ENCODE data around the gene TDP2.
"Not testable (repeated sequence)": the region's sequence is repeated elsewhere in the genome, so short reads cannot be mapped to it uniquely, and the experiment has no call there.

Gene TDP2

GRCh38 chr6:24683297-24684296 lies 16.9 kb upstream of the TDP2 start:
- DNase-seq (ENCODE audit: low spot score) (no peak), FAIRE-seq (no peak)

DNA sequence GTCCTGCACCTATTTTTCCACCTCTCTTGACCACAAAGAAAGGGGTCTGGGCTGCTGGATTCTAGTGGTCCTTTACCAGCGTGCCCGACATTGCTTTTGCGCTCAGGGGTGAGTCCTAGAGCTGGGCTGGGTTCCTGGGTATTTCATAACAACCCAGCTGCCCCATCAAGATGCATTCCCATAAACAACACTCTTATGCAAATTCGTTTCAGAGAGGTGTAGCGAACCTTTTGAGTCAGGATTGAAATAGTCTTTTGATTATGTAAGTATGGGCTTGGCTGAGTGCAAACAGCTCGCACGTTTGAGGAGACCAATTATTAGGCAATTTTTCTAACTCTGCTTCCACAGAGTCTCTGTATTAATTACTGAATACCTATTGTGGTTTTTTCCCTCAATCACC lies 13.9 kb upstream of the TDP2 start:
- DNase-seq (ENCODE audit: low spot score) (no peak), FAIRE-seq (no peak)

- DNase-seq (ENCODE audit: low spot score); FAIRE-seq: not testable (repeated sequence)
Observed at GRCh38 chr6:24678792-24679352, 12.2 kb upstream of the TDP2 start.

- DNase-seq (ENCODE audit: low spot score) = no peak
Observed at GRCh38 chr6:24673625-24674024, 6.9 kb upstream of the TDP2 start.

DNA sequence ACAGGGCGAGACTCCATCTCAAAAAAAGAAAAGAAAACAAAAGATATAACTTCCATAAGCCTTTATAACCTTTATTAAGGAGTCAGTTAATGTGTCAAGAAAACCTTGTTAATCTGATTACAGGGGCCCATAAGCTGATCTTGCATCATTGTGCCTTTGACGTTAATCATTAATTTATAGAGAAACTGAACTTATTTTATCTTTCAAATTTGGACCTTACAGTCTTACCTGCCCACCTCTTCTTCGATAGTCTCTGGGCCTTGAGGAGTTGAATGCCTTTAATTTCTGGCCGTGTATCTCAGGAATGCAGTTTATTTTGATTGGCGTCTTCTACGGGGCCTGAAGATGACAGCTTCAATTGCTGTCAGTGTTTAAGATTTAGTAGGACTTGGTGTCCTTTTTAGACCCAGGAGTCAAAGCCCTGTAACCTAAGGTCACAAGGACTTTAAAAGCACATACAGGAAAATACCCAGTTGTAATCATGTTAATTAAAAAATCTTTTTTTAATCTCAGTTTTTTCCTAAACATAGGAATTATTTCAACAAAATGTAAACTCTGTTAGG lies 6.0 kb upstream of the TDP2 start:
- no peak for FAIRE-seq
- no peak for DNase-seq (ENCODE audit: low spot score)

More at GRCh38 chr6:24673625-24674024, 6.9 kb upstream of the TDP2 start:
- no peak for FAIRE-seq

DNA sequence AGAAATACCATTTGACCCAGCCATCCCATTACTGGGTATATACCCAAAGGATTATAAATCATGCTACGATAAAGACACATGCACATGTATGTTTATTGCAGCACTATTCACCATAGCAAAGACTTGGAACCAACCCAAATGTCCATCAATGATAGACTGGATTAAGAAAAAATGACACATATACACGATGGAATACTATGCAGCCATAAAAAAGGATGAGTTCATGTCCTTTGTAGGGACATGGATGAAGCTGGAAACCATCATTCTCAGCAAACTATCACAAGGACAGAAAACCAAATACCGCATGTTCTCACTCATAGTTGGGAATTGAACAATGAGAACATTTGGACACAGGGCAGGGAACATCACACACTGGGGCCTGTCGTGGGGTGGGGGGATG lies 4.4 kb upstream of the TDP2 start:
- not testable (repeated sequence) for FAIRE-seq; DNase-seq (ENCODE audit: low spot score)

- FAIRE-seq; DNase-seq (ENCODE audit: low spot score): not testable (repeated sequence)
Observed at GRCh38 chr6:24670492-24670891, 3.8 kb upstream of the TDP2 start.

GRCh38 chr6:24668997-24669361 lies 2.3 kb upstream of the TDP2 start:
- no peak for DNase-seq (ENCODE audit: low spot score)

DNA sequence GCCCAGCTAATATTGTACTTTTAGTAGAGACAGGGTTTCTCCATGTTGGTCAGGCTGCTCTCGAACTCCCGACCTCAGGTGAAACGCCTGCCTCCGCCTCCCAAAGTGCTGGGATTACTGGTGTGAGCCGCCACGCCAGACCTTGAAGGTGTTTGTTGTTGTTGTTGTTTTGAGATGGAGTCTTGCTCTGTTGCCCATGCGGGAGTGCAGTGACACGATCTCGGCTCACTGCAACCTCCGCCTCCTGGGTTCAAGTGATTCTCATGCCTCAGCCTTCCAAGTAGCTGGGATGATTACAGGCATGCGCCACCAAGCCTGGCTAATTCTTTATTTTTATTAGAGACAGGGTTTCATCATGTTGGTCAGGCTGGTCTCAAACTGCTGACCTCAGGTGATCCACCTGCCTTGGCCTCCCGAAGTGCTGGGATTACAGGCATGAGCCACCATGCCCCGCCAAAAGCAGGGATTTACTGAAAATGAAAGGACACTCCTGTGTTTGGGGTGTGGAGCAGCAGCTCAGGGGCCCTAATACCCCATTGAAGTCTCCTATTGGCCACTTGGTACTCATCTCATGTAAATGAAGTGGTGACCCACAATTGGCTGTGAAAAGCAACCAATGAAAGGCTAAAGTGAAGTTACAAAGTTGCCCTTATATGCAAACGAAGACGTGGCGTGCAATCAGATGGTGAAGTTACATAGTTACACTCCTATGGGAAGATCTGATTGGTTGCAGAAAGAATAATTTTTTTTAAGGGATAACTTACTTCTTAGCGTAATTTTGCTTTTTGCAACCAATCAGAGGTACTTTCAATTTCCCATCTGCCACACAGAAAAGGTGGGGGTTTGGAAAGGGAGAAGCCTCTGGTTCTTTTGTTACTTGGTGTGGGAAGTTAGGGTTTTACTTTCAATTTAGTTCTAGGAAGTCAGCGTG lies 1.6 kb upstream of the TDP2 start:
- not testable (repeated sequence) for FAIRE-seq; DNase-seq (ENCODE audit: low spot score)

More at GRCh38 chr6:24668997-24669361, 2.3 kb upstream of the TDP2 start:
- no peak for FAIRE-seq

DNA sequence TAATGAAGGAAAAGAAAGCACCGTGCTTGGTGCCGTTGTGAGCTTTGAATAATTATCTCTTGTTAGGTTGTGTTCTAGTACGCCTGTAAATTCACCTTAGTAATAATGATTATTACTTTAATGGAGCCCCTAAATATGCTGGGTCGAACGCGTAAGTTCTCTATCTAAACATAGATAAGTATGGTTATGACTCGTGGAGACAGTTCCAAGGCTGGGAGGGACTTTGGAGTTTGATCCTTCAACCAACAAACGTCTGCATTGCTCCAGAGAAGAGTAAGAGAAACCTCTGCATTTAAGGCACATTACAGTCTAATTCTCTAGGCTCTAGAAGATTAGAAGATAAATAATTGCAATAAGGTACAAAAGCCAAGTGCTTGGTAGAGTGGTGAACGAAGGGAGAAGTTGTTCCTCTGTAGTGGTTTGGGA lies 692 bp upstream of the TDP2 start:
- no peak for FAIRE-seq
- peak; percentile 22 for DNase-seq (ENCODE audit: low spot score)

GRCh38 chr6:24666097-24666640 lies 530 bp downstream of the TDP2 start:
- FAIRE-seq (no peak), DNase-seq (ENCODE audit: low spot score) (no peak)

DNA sequence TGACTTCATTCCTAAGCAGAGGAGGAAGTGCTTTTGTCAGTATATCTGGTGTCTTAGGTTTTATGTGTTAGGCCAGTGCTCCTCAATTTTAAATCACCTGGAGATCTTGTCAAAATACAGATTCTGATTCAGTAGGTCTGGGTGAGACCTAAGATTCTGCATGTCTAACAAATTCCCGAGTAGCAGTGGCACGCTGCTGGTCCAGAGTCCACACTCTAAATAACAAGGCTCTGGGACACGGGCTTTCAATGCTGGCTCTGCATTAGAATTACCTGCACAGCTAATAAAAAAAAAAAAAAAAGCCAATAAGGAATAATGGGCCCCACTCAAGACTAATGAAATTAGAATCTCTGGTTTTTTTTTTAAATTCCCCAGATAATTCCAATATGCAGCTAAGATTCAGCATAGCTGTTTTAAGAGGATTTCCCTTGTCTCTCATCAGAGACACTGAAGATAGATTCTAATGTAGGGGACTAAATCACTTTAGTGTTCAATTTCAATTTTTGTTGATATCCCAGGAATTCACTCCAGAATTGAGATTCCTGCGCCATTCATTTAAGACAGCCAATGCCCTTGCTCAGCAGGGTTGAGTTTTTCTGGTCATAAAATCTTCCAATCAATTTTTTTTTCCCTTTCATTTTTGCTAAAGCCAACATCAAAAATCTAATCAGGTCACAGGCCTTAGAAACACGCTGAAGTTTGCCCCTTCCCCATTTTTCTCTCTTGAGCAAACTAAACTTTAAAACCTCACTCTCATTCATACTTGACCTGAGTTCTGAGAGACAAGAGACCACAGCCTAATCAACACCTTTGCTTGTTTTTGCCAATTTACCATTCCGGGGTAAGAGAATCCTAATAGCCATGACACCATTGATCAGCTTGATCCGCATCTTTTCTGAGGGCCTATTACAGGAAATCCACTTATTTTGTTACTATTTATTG lies 2.4 kb downstream of the TDP2 start:
- no peak for DNase-seq (ENCODE audit: low spot score)
- no peak for FAIRE-seq

DNA sequence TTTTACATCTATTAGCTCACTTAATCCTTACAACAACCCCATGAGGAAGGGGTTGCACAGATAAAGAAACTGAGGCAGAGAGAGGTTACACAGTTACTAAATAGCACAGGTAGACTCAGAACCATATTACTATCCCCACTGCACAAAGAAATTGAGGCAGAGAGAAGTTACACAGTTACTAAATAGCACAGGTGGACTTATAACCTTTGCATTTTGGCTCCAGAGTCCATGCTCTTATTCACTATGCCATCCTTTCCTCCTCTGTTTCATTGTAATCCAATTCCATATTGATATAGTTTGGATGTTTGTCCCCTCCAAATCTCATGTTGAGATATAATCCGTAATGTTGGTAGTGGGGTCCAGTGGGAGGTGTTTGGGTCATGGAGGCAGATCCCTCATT lies 3.5 kb downstream of the TDP2 start:
- FAIRE-seq = no peak
- DNase-seq (ENCODE audit: low spot score) = no peak

DNA sequence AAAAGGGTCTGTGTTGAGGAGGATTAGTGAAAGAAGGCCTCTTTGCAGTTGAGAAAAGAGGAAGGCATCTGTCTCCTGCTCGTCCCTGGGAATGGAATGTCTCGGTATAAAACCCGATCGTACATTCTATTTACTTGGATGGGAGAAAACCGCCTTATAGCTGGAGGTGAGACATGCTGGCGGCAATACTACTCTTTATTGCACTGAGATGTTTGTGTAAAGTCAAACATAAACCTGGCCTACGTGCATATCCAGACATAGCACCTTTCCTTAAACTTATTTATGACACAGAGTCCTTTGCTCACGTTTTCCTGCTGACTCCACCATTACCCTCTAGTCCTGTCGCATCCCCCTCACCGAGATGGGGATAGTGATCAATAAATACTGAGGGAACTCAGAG lies 4.5 kb downstream of the TDP2 start:
- DNase-seq (ENCODE audit: low spot score) = no peak
- FAIRE-seq = no peak

- not testable (repeated sequence) for DNase-seq (ENCODE audit: low spot score); FAIRE-seq
Observed at GRCh38 chr6:24661759-24662158, 4.9 kb downstream of the TDP2 start.

DNA sequence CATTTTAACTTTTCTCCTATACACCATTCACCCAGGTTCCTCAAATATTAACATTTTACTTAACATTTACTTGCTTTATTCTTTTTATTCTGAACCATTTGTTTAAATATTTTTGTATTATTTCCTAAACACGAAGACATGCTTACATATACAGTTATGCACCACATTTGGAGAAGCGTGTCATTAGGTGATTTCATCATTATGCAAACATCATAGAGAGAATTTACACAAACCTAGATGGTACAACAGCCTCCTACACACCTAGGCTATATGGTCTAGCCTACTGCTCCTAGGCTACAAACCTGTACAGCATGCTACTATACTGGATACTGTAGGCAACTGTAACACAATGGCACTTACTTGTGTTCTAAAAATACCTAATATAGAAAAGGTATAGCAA lies 6.6 kb downstream of the TDP2 start:
- FAIRE-seq (no peak), DNase-seq (ENCODE audit: low spot score) (no peak)

DNA sequence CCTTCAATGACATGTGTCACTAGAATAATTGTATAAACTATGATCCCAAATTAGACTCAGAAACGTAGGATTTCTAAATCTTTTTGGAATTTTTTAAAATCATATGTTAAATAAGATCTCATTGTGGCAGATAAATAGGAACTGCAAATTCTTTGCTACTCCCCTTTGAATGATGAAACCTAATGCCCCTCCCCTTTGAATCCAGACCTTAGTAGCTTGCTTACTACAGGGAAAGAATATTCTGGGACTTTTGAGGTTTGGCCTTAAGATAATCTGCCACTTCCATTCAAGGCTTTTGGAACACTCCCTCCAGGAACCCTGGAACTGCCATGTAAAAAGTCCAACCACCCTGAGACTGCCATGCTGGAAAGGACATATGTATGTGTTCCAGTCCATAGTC lies 7.1 kb downstream of the TDP2 start:
- DNase-seq (ENCODE audit: low spot score) (no peak), FAIRE-seq (no peak)

DNA sequence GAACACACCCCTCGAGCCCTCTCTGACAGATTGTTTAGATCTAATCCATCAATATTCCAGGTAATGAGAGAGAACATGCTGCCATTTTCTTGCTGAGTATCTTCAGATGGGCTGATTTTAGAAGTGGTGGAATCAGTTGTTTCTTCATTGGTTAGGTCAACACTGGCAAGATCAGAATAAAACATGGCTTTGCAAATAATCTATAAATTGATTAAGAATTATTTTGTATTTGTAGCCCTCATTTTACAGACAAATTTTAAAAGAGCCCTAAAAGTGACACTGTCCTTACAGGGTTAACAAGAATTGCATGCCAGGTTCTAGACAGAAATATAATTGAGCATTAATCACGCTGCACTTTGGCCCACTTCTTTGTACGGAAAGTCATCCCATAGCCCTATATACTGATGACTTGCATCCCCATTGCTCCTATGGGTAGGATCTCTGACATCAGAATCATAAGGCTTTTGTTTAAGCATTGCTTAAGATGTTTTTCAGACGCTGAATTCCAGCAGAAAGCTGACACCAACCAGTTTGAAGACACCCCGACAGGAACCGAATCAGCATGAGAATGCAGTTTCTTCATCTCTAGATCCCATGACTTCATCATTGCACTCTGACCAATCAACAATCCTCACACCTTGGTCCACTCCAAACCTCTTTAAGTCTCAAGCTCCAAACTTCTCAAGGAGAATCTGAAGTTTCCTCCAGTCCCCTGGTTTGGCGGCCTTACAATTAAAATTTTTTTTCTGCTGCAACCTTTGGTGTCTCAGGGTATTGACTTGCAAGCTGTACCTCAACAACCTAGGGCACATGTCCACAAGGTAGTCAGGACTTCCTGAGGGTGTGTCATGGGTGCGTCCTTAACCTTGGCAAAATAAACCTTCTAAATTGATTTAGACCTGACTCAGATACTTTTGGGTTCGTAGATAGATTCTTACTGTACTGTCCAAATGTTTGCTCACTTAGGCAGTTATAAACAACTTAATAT lies 7.8 kb downstream of the TDP2 start:
- no peak for FAIRE-seq
- no peak for DNase-seq (ENCODE audit: low spot score)

DNA sequence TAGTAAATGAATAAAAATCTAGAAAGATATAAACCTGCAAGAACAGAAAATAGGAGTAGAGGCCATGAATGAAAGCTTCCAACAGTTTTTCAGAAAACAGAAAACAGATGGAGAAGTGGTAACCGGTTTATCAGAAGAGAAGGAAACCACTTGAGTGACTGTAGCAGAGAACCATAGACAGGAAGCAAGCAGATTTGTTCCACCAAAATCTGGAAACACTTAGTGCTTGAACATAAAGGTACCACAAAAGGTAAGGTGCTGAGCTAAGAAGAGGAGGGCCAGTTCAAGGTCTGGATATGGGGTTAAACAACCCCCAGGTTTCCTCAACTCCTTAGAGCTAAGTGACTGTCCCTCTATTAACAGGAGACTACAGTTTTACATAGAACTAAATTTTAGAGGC lies 11.5 kb downstream of the TDP2 start:
- DNase-seq (ENCODE audit: low spot score) (no peak), FAIRE-seq (no peak)

All from RCC 7860 (cell line).